Loucy (cell line): ENCODE results near the gene DSCAML1.

ENCODE experiments used
- H2AFZ ChIP-seq: fragments of 200-600 bp; sonication (generic); 2 replicates; pipeline ENCODE4 v1.6.0; 2016; ENCODE audit warnings: antibody characterized with exemption, mild to moderate bottlenecking, low read length, moderate library complexity
- H3F3A ChIP-seq: fragments of 200-600 bp; 2 replicates; pipeline ENCODE4 v1.6.0; 2016; ENCODE audit warnings: antibody characterized with exemption, low read depth, mild to moderate bottlenecking
- H3K27me3 ChIP-seq: fragments of 200-600 bp; sonication (generic); 2 replicates; pipeline ENCODE4 v1.6.1; 2014; ENCODE audit warnings: low read length, mild to moderate bottlenecking; ENCODE audit not compliant: insufficient read depth, poor library complexity, severe bottlenecking
- H3K36me3 ChIP-seq: fragments of 200-600 bp; sonication (generic); 2 replicates; pipeline ENCODE4 v1.6.1; 2016; ENCODE audit warnings: low read length; ENCODE audit not compliant: insufficient read depth
- H3K4me1 ChIP-seq: fragments of 200-600 bp; sonication (generic); 2 replicates; pipeline ENCODE4 v1.5.1; 2014; ENCODE audit warnings: low read length, mild to moderate bottlenecking; ENCODE audit not compliant: insufficient read depth, poor library complexity, severe bottlenecking
- H3K4me2 ChIP-seq: fragments of 200-600 bp; sonication (generic); 2 replicates; pipeline ENCODE4 v1.6.0; 2014; ENCODE audit warnings: antibody characterized with exemption, low read length, low read depth, mild to moderate bottlenecking; ENCODE audit not compliant: poor library complexity, severe bottlenecking
- H3K4me3 ChIP-seq: fragments of 200-600 bp; sonication (generic); 2 replicates; pipeline ENCODE4 v1.5.1; 2014; ENCODE audit warnings: low read length, mild to moderate bottlenecking, mixed read lengths; ENCODE audit not compliant: poor library complexity, severe bottlenecking
- H3K79me2 ChIP-seq: fragments of 200-600 bp; sonication (generic); 2 replicates; pipeline ENCODE4 v1.6.1; 2014; ENCODE audit warnings: low read length; ENCODE audit not compliant: insufficient read depth
- H3K9ac ChIP-seq: fragments of 200-600 bp; sonication (generic); 2 replicates; pipeline ENCODE4 v1.6.0; 2014; ENCODE audit warnings: mild to moderate bottlenecking, low read depth, low read length, moderate library complexity; ENCODE audit not compliant: poor library complexity, severe bottlenecking
- H3K9me2 ChIP-seq: fragments of 200-600 bp; sonication (generic); replicated peaks from 2 replicates; pipeline ENCODE4 v1.6.1; 2016; ENCODE audit warnings: low read depth, low read length, mixed read lengths
- H3K9me3 ChIP-seq: fragments of 200-600 bp; sonication (generic); 2 replicates; pipeline ENCODE4 v1.6.1; 2014; ENCODE audit warnings: mild to moderate bottlenecking, antibody characterized with exemption, low read length, low read depth; ENCODE audit not compliant: insufficient read depth
- H4K20me1 ChIP-seq: fragments of 200-600 bp; sonication (generic); 2 replicates; pipeline ENCODE4 v1.6.0; 2014; ENCODE audit warnings: antibody characterized with exemption, low read length, mild to moderate bottlenecking; ENCODE audit not compliant: insufficient read depth, poor library complexity, severe bottlenecking
- EZH2phosphoT487 ChIP-seq: fragments of 200-600 bp; IDR thresholded peaks from 2 replicates; pipeline ENCODE4 v1.6.1; 2018; ENCODE audit warnings: antibody characterized with exemption, mild to moderate bottlenecking, moderate library complexity, borderline replicate concordance
- TF ChIP-seq, protein P1 (sequence below): fragments of 200-600 bp; sonication (generic); conservative IDR thresholded peaks from 2 replicates; pipeline ENCODE4 v1.5.1; 2014; ENCODE audit warnings: mild to moderate bottlenecking, antibody characterized with exemption, low read length

The DSCAML1 gene

DNA sequence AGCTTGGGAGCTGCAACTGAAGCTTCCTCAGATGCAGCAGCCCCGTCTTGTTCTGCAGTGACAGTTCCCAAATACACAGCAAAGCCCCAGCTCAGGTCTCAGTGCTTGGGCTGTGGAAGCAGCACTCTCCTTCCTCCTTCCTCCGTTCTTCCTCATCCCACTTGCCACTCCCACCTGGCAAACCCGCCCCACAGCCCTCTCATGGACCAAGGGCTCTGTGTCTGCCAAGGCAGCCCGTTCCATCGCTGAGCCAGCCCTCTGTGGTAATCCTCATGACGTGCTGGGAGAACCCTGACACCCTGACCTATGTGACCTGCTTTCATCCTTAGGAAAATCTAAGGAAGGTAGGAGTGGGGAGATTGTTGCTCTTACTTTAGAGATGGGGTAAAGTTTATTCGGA is 157.0 kb downstream of the DSCAML1 start:
- Histone ChIP-seq H3K9me2 (no peaks in the 10 kb centered on the region), H3K9ac (no peak overlapping the region), H3K27me3 (no peaks in the 10 kb centered on the region), H3K79me2 (no peaks in the 10 kb centered on the region), H3K4me3 (no peak overlapping the region), H3K4me2 (no peak overlapping the region), H3K4me1 (no peaks in the 10 kb centered on the region), H3K36me3 (no peaks in the 10 kb centered on the region), H3K9me3 (no peaks in the 10 kb centered on the region), H3F3A (no peaks in the 10 kb centered on the region), H2AFZ (no peak overlapping the region), H4K20me1 (no peaks in the 10 kb centered on the region)
- TF ChIP-seq, protein P1, sequence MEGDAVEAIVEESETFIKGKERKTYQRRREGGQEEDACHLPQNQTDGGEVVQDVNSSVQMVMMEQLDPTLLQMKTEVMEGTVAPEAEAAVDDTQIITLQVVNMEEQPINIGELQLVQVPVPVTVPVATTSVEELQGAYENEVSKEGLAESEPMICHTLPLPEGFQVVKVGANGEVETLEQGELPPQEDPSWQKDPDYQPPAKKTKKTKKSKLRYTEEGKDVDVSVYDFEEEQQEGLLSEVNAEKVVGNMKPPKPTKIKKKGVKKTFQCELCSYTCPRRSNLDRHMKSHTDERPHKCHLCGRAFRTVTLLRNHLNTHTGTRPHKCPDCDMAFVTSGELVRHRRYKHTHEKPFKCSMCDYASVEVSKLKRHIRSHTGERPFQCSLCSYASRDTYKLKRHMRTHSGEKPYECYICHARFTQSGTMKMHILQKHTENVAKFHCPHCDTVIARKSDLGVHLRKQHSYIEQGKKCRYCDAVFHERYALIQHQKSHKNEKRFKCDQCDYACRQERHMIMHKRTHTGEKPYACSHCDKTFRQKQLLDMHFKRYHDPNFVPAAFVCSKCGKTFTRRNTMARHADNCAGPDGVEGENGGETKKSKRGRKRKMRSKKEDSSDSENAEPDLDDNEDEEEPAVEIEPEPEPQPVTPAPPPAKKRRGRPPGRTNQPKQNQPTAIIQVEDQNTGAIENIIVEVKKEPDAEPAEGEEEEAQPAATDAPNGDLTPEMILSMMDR: no peak
- TF ChIP-seq EZH2phosphoT487: no peak

DNA sequence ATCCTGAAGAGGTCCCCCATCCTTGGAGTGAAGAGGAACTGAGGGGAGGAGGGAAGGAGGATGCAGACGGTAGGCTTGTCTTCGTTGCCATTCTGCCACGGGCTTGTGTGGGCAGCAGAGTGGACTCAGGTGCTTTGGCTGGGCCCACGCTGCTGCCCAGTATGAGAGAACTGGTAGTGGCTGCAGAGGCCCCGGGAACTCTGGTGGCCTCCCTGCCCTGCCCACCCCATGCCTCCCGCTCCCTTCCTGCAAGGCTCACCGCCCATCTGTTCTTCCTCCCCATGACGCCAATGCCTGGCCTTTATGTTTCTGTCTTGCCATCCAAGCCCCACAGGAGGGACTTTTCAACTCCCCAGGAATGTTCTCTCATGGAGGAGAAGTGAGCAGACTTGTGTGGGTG is 157.4 kb downstream of the DSCAML1 start:
- no peaks in the 10 kb centered on the region for H3K27me3 ChIP-seq
- H3K4me1 ChIP-seq: no peaks in the 10 kb centered on the region
- H3F3A ChIP-seq: no peaks in the 10 kb centered on the region
- TF ChIP-seq, protein P1: no peak
- TF ChIP-seq EZH2phosphoT487: no peak
- no peaks in the 10 kb centered on the region for H3K79me2 ChIP-seq
- no peak overlapping the region for H2AFZ ChIP-seq
- H3K4me3 ChIP-seq: no peak overlapping the region
- H3K9me2 ChIP-seq: no peaks in the 10 kb centered on the region
- H3K4me2 ChIP-seq: no peak overlapping the region
- no peaks in the 10 kb centered on the region for H3K36me3 ChIP-seq
- no peak overlapping the region for H3K9ac ChIP-seq
- no peaks in the 10 kb centered on the region for H3K9me3 ChIP-seq
- H4K20me1 ChIP-seq: no peaks in the 10 kb centered on the region

DNA sequence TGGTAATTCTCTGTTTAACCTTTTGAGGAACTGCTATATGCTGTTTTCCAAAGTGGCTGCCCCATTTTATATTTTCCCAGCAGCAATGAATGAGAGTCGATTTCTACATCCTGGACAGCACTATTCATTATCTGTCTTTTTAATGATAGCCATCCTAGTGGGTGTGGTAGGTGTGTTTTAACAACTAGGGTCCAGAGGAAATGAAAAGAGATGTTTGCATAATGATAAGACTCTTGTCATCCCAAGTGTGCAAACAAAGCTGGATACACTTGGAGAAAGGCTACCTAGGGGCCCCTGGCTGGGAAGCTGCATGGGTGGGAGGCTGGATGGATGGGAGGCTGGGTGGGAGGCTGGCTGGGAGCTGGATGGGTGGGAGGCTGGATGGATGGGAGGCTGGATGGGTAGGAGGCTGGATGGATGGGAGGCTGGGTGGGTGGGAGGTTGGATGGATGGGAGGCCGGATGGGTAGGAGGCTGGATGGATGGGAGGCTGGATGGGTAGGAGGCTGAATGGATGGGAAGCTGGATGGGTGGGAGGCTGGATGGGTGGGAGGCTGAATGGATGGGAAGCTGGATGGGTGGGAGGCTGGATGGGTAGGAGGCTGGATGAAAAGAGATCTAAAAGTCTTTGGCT is 158.0 kb downstream of the DSCAML1 start:
- no peak overlapping the region for H3K4me2 ChIP-seq
- no peaks in the 10 kb centered on the region for H3K9me2 ChIP-seq
- H2AFZ ChIP-seq: no peak overlapping the region
- TF ChIP-seq EZH2phosphoT487: no peak
- TF ChIP-seq, protein P1: no peak
- H3K9me3 ChIP-seq: no peaks in the 10 kb centered on the region
- no peak overlapping the region for H3K4me3 ChIP-seq
- H3K27me3 ChIP-seq: no peaks in the 10 kb centered on the region
- H3K9ac ChIP-seq: no peak overlapping the region
- no peaks in the 10 kb centered on the region for H3K79me2 ChIP-seq
- no peaks in the 10 kb centered on the region for H4K20me1 ChIP-seq
- H3F3A ChIP-seq: no peaks in the 10 kb centered on the region
- H3K4me1 ChIP-seq: no peaks in the 10 kb centered on the region
- no peaks in the 10 kb centered on the region for H3K36me3 ChIP-seq
